GM19023 (cell line): Measurements from ENCODE around the gene FAM180B.
A peak's percentile ranks its signal among the peaks of the same experiment; 100 is the strongest.

Source experiments
- ATAC-seq: cut with Tn5 transposase; IDR thresholded peaks from one replicate; pipeline ENCODE4 v1.9.1; 2021; ENCODE audit warnings: mild to moderate bottlenecking, moderate library complexity; ENCODE audit not compliant: unreplicated experiment

FAM180B gene

GRCh38 chr11:47566149-47566698, 20.3 kb upstream of the FAM180B start:
- ATAC-seq: no peak

GRCh38 chr11:47569646-47570045, 16.8 kb upstream of the FAM180B start:
- ATAC-seq: no peak

- no peak for ATAC-seq
These were observed 15.7 kb upstream of the FAM180B start for GRCh38 chr11:47570651-47571356.

- ATAC-seq: no peak
These were observed 15.1 kb upstream of the FAM180B start for GRCh38 chr11:47571357-47571729.

- no peak for ATAC-seq
These were observed 14.6 kb upstream of the FAM180B start for GRCh38 chr11:47571895-47572294.

- ATAC-seq: no peak
These were observed 13.7 kb upstream of the FAM180B start for GRCh38 chr11:47572715-47573255.

GRCh38 chr11:47573321-47573720, 13.2 kb upstream of the FAM180B start:
- ATAC-seq: no peak

GRCh38 chr11:47577460-47578041, 8.9 kb upstream of the FAM180B start:
- no peak for ATAC-seq

GRCh38 chr11:47578524-47579494, 7.7 kb upstream of the FAM180B start, which contains the start of the genes KBTBD4 and NDUFS3:
Gene KBTBD4 (minus strand): TSS chr11:47578970. CDS start chr11:47578951, 19 bp downstream.
Gene NDUFS3 (plus strand): TSS chr11:47579074. CDS start chr11:47579092, 18 bp downstream.
- peak; percentile 89 for ATAC-seq

GRCh38 chr11:47583844-47584243, 2.6 kb upstream of the FAM180B start:
- ATAC-seq: no peak

GRCh38 chr11:47587039-47587716, 700 bp downstream of the FAM180B start:
- no peak for ATAC-seq

GRCh38 chr11:47587723-47588326, 1.3 kb downstream of the FAM180B start:
- ATAC-seq: no peak

GRCh38 chr11:47589118-47589517, 2.6 kb downstream of the FAM180B start:
- ATAC-seq: no peak

- no peak for ATAC-seq
These were observed 3.1 kb downstream of the FAM180B start for GRCh38 chr11:47589584-47589976.

- ATAC-seq: no peak
These were observed 3.7 kb downstream of the FAM180B start for GRCh38 chr11:47589977-47590861.

- ATAC-seq: no peak
These were observed 5.3 kb downstream of the FAM180B start for GRCh38 chr11:47591764-47592163.

GRCh38 chr11:47592251-47592650, 5.8 kb downstream of the FAM180B start:
- no peak for ATAC-seq

- ATAC-seq: no peak
These were observed 6.5 kb downstream of the FAM180B start for GRCh38 chr11:47592970-47593369.

GRCh38 chr11:47593492-47593933, 7.0 kb downstream of the FAM180B start:
- no peak for ATAC-seq
